ENCODE results near the gene ENAH.

DNA sequence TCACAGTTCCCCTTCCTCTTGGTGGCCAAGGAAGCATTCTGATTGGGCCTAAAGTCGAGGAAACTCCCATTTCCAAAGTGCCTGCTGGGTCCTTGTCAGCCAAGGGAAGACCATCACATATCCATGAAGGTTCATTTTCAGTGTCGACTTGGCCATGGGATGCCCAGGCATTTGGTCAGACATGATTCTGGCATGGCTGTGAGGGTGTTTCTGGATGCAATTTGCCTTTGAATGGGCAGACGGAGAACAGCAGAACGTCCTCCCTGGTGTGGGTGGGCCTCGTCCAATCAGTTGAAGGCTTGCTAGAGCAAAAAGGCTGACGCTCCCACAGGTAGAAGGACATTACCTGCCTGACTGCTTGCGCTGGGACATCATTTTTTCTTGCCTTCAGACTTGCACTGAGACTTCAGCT is 176.8 kb downstream of the ENAH start:
- TF ChIP-seq, protein P1, sequence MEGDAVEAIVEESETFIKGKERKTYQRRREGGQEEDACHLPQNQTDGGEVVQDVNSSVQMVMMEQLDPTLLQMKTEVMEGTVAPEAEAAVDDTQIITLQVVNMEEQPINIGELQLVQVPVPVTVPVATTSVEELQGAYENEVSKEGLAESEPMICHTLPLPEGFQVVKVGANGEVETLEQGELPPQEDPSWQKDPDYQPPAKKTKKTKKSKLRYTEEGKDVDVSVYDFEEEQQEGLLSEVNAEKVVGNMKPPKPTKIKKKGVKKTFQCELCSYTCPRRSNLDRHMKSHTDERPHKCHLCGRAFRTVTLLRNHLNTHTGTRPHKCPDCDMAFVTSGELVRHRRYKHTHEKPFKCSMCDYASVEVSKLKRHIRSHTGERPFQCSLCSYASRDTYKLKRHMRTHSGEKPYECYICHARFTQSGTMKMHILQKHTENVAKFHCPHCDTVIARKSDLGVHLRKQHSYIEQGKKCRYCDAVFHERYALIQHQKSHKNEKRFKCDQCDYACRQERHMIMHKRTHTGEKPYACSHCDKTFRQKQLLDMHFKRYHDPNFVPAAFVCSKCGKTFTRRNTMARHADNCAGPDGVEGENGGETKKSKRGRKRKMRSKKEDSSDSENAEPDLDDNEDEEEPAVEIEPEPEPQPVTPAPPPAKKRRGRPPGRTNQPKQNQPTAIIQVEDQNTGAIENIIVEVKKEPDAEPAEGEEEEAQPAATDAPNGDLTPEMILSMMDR (conservative IDR thresholded peaks at IDR 0.05; ENCODE audit: low read length), result no peak
- no peak for TF ChIP-seq EZH2phosphoT487 (IDR thresholded peaks at IDR 0.05; ENCODE audit: borderline replicate concordance)
